GM18498 (cell line): ENCODE results near the gene PRKCB.

ENCODE experiments used
- ATAC-seq: cut with Tn5 transposase; IDR thresholded peaks from one replicate; pipeline ENCODE4 v1.9.1; 2021; ENCODE audit warnings: mild to moderate bottlenecking, moderate library complexity; ENCODE audit not compliant: unreplicated experiment

PRKCB gene

GRCh38 chr16:24118126-24118821 lies 282.5 kb downstream of the PRKCB start:
- ATAC-seq = no peak

- no peak for ATAC-seq
Measured at GRCh38 chr16:24119807-24120206, 284.0 kb downstream of the PRKCB start.

- ATAC-seq = no peak
Measured at GRCh38 chr16:24123275-24123674, 287.5 kb downstream of the PRKCB start.

GRCh38 chr16:24124291-24124690 lies 288.5 kb downstream of the PRKCB start:
- no peak for ATAC-seq

- no peak for ATAC-seq
Measured at GRCh38 chr16:24125214-24125613, 289.4 kb downstream of the PRKCB start.

- ATAC-seq = no peak
Measured at GRCh38 chr16:24129412-24129918, 293.7 kb downstream of the PRKCB start.

- ATAC-seq = no peak
Measured at GRCh38 chr16:24130494-24131085, 294.8 kb downstream of the PRKCB start.

DNA sequence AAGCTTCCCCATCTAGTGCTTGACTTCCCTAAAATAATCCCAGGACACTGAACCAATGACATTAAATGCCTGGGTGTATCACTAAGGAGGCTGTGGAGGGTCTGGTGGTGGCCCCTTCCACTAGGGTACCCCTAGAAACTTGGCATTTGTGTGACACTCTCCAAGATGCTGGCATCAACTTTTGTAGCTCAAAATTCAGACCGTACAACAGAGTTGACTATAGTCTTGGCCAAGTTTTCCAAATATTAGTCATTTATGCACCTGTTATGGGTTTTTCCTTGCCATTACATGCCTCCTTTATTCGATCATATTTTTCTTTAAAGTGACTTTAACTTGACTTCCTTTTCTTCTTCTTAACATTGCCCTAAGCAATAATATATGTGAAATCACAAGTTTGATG lies 295.5 kb downstream of the PRKCB start:
- no peak for ATAC-seq

GRCh38 chr16:24132048-24132796 lies 296.4 kb downstream of the PRKCB start:
- ATAC-seq = no peak

- ATAC-seq = no peak
Measured at GRCh38 chr16:24132797-24133155, 297.0 kb downstream of the PRKCB start.

DNA sequence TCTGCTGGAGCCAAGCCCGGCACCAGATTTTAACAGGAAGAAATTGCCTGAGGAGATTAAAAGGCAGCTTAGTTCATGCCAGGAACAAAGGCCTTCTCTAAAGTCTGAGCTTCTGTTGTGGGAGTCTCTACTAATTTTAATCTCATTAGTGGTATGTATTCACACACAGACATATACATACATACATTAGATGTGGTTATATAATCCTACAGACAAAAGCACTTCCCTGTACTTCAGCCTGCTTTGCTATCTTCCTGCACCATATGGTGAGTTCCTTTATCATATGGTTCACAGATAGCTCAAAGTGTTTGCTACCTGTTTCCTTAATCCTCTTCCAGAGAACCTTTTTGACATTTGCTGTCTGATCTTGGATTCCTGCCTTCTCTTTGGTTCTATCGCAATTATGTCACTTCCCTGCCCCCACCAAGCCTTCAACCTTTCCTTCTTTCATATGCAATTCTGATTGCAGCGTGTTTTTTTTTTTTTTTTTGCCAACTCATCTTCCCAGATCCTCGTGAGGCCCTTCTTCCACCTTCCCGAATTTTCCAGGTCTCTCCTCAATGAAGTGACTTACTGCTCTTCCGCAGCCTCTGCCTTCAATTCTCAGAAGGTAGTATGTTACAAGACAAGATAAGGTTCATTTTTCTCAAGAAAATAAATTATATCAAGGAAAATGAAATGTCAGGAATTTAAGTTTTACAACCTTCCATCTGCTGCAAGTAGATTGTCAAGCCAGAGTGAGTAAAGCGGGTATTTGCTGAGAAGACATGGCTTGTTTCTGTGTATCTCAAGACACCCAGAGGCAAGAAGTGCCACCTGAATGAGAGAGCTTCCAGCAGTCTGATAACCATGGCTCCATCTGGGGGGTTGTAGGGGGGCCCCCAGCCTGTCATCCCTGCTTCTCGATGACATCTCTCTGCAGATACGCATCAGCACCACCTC lies 300.1 kb downstream of the PRKCB start:
- ATAC-seq = no peak

DNA sequence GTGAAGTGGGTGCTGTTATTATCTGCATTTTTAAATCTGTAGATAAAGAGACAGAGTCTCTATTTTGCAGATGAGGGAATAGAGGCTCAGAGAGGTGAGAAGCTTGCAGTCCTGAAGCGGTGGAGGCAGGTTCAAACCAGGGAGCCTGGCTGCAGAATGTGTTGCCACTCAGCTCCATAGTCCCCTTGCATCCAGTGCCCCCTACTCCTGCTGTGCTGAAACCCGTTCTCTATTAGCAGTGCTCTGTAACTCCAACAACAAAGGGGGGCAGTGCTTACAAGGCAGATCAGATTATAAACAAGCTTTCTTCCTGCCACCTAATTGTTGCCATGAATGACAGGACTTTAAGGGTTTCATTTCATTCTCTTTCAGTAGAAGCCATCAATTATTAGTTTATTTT lies 302.2 kb downstream of the PRKCB start:
- no peak for ATAC-seq

DNA sequence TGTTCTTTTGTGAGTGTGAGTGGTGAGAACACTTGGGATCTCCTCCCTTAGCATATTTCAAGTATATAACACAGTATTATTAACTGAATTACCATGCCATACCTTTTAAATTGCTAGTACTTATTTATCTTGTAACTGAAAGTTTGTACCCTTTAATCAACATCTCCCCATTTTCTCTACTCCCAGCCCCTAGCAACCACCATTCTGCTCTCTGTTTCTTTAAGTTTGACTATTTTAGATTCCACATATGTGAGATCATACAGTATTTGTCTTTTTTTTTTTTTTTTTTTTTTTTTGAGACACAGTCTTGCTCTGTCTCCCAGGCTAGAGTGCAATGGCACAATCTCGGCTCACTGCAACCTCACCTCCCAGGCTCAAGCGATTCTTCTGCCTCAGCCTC lies 302.8 kb downstream of the PRKCB start:
- ATAC-seq = no peak

- ATAC-seq = no peak
Measured at GRCh38 chr16:24139282-24139681, 303.5 kb downstream of the PRKCB start.

- ATAC-seq = no peak
Measured at GRCh38 chr16:24140730-24141129, 304.9 kb downstream of the PRKCB start.

- no peak for ATAC-seq
Measured at GRCh38 chr16:24141466-24141865, 305.7 kb downstream of the PRKCB start.

DNA sequence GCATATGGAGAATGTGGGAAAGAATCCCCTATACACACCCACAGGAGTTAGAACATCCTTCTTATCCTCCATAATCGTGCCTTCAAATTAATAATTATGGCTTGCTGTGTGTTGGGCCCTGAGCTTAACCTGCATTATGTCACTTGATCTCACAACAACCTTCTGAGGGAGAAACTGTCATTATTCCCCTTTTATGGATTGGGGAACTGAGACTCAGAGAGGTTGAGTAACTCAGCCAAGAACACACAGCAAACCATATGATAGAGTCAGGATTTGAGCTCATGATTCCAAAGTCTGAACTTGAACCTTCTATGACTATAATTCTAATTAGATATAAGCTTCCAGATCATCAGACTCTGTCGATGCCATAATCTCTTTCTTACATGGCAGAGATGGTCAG lies 306.1 kb downstream of the PRKCB start:
- ATAC-seq = no peak

DNA sequence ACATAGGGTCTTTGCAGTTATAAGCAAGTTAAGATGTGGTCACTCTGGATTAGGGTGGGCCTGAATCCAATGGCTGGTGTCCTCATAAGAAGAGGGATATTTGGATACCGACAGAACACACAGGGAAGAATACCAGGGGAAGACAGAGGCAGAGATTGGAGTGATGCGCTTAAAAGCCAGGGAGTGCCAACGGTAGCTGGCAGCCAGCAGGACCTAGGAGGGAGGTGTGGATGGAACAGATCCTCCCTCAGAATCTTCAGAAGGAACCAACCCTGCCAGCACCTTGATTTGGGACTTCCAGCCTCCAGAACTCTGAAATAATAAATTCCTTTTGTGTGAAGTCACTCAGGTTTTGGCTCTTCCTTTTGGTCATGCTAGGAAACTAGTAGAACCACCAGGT lies 310.1 kb downstream of the PRKCB start:
- ATAC-seq = no peak

DNA sequence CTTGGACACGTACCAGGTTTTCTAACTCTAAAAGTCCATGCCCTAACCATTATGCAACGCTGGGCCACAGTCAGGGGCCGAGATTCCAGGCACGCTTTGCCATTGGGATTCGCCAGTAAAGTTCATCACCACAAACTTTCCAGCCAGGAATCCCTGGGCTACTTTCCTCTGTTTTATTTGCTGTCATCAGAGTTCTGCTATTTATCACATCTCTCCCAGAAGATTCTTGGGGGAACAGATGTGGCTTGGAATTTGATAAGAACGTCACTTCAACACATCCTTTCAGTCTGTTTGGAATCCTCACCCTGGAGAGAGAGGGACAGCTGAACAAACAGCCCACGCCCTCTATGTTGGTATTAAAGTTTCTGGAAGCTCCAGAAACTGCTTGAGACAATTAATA lies 310.7 kb downstream of the PRKCB start:
- no peak for ATAC-seq

- no peak for ATAC-seq
Measured at GRCh38 chr16:24149102-24149501, 313.3 kb downstream of the PRKCB start.

DNA sequence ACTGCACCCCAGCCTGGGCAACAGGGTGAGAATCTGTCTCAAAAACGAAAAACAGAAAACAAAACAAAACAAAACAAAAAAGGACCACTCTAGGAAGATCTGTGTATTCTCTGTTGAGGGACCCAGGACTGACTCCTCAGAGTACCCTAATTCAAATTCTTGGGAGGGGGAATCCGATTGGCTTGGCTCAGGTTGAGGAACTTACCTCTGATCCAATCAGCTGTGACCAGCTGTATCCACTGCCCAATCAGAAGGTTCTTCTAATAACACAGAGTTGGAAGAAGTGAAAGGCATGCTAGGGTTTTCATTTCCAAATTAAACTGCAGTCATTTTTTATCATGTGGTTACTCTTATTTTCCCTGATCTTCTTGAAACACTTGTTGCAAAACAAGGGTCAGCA lies 314.5 kb downstream of the PRKCB start:
- no peak for ATAC-seq
